ENCODE measurements around the gene MTOR.

DNA sequence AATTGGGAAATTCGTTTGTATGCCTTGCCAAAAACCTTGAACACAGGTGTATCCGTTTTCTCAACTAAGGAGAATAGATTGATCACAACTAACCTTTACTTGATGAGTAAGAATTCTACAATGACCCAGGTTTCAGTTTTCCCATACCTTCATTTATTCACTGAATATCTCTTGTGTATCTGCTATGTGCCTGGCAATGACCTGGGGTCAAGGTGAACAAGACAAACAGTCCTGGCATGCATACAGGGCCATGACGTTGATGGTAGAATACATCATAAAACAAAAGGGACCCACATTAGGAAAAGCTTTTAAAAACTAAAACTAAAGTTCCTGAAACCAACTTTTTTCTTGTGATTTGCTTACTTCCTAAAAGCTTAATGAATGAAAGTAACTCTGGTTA, 130.5 kb downstream of the MTOR start:
- TF ChIP-seq PML (IDR thresholded peaks at IDR 0.05; ENCODE audit: low read length), result no peak
- TF ChIP-seq, protein P1, sequence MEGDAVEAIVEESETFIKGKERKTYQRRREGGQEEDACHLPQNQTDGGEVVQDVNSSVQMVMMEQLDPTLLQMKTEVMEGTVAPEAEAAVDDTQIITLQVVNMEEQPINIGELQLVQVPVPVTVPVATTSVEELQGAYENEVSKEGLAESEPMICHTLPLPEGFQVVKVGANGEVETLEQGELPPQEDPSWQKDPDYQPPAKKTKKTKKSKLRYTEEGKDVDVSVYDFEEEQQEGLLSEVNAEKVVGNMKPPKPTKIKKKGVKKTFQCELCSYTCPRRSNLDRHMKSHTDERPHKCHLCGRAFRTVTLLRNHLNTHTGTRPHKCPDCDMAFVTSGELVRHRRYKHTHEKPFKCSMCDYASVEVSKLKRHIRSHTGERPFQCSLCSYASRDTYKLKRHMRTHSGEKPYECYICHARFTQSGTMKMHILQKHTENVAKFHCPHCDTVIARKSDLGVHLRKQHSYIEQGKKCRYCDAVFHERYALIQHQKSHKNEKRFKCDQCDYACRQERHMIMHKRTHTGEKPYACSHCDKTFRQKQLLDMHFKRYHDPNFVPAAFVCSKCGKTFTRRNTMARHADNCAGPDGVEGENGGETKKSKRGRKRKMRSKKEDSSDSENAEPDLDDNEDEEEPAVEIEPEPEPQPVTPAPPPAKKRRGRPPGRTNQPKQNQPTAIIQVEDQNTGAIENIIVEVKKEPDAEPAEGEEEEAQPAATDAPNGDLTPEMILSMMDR (IDR thresholded peaks at IDR 0.05 in 2 of 3, conservative IDR thresholded peaks at IDR 0.05 in 1 of 3; ENCODE audit: control insufficient read depth in 2 of 3, extremely low read depth in 1 of 3, insufficient read depth in 1 of 3, low read depth in 3 of 3, low read length in 3 of 3), result no peak
- no peak for TF ChIP-seq SMC3 (IDR thresholded peaks at IDR 0.05; ENCODE audit: borderline replicate concordance, low read length)
- TF ChIP-seq ZNF274 (IDR thresholded peaks at IDR 0.05; ENCODE audit: insufficient read depth, insufficient read length), result no peak
- no peak for TF ChIP-seq SIN3A (IDR thresholded peaks at IDR 0.05; ENCODE audit: low read depth, low read length)
- no peak for TF ChIP-seq EZH2 (IDR thresholded peaks at IDR 0.05; ENCODE audit: borderline replicate concordance, control insufficient read depth, low read depth, low read length)
- TF ChIP-seq EP300 (IDR thresholded peaks at IDR 0.05; ENCODE audit: borderline replicate concordance in 1 of 2, control insufficient read depth in 1 of 2, low read depth in 2 of 2, low read length in 2 of 2), result no peak
- no peak for TF ChIP-seq BCL11A (IDR thresholded peaks at IDR 0.05; ENCODE audit: low read depth, low read length)
- no peak for TF ChIP-seq CHD2 (IDR thresholded peaks at IDR 0.05; ENCODE audit: borderline replicate concordance, low read depth, low read length)
- TF ChIP-seq POLR2AphosphoS5 (IDR thresholded peaks at IDR 0.05; ENCODE audit: low read length), result no peak
- TF ChIP-seq CEBPB (IDR thresholded peaks at IDR 0.05; ENCODE audit: borderline replicate concordance in 1 of 2, low read depth in 2 of 2, low read length in 2 of 2), result no peak
- TF ChIP-seq POLR2A (IDR thresholded peaks at IDR 0.05; ENCODE audit: low read depth, low read length), result no peak
- TF ChIP-seq, protein P2, sequence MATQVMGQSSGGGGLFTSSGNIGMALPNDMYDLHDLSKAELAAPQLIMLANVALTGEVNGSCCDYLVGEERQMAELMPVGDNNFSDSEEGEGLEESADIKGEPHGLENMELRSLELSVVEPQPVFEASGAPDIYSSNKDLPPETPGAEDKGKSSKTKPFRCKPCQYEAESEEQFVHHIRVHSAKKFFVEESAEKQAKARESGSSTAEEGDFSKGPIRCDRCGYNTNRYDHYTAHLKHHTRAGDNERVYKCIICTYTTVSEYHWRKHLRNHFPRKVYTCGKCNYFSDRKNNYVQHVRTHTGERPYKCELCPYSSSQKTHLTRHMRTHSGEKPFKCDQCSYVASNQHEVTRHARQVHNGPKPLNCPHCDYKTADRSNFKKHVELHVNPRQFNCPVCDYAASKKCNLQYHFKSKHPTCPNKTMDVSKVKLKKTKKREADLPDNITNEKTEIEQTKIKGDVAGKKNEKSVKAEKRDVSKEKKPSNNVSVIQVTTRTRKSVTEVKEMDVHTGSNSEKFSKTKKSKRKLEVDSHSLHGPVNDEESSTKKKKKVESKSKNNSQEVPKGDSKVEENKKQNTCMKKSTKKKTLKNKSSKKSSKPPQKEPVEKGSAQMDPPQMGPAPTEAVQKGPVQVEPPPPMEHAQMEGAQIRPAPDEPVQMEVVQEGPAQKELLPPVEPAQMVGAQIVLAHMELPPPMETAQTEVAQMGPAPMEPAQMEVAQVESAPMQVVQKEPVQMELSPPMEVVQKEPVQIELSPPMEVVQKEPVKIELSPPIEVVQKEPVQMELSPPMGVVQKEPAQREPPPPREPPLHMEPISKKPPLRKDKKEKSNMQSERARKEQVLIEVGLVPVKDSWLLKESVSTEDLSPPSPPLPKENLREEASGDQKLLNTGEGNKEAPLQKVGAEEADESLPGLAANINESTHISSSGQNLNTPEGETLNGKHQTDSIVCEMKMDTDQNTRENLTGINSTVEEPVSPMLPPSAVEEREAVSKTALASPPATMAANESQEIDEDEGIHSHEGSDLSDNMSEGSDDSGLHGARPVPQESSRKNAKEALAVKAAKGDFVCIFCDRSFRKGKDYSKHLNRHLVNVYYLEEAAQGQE (IDR thresholded peaks at IDR 0.05; ENCODE audit: low read depth, low read length), result no peak
- TF ChIP-seq, protein P3, sequence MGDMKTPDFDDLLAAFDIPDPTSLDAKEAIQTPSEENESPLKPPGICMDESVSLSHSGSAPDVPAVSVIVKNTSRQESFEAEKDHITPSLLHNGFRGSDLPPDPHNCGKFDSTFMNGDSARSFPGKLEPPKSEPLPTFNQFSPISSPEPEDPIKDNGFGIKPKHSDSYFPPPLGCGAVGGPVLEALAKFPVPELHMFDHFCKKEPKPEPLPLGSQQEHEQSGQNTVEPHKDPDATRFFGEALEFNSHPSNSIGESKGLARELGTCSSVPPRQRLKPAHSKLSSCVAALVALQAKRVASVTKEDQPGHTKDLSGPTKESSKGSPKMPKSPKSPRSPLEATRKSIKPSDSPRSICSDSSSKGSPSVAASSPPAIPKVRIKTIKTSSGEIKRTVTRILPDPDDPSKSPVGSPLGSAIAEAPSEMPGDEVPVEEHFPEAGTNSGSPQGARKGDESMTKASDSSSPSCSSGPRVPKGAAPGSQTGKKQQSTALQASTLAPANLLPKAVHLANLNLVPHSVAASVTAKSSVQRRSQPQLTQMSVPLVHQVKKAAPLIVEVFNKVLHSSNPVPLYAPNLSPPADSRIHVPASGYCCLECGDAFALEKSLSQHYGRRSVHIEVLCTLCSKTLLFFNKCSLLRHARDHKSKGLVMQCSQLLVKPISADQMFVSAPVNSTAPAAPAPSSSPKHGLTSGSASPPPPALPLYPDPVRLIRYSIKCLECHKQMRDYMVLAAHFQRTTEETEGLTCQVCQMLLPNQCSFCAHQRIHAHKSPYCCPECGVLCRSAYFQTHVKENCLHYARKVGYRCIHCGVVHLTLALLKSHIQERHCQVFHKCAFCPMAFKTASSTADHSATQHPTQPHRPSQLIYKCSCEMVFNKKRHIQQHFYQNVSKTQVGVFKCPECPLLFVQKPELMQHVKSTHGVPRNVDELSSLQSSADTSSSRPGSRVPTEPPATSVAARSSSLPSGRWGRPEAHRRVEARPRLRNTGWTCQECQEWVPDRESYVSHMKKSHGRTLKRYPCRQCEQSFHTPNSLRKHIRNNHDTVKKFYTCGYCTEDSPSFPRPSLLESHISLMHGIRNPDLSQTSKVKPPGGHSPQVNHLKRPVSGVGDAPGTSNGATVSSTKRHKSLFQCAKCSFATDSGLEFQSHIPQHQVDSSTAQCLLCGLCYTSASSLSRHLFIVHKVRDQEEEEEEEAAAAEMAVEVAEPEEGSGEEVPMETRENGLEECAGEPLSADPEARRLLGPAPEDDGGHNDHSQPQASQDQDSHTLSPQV (IDR thresholded peaks at IDR 0.05), result no peak
